Measurements from ENCODE around the gene COA8.

The COA8 gene

GRCh38 chr14:103549361-103550311, 13.1 kb upstream of the COA8 start:
- no peak for DNase-seq

GRCh38 chr14:103550451-103551337, 12.1 kb upstream of the COA8 start:
- peak; percentile 74 for DNase-seq

- no peak for DNase-seq
These were observed 11.4 kb upstream of the COA8 start for GRCh38 chr14:103551338-103551762.

GRCh38 chr14:103552011-103552845, 10.5 kb upstream of the COA8 start:
- no peak for DNase-seq

GRCh38 chr14:103552846-103553210, 9.9 kb upstream of the COA8 start:
- no peak for DNase-seq

GRCh38 chr14:103555559-103556337, 7.0 kb upstream of the COA8 start:
- no peak for DNase-seq

- DNase-seq: no peak
These were observed 5.6 kb upstream of the COA8 start for GRCh38 chr14:103556946-103557758.

GRCh38 chr14:103558071-103558882, 4.5 kb upstream of the COA8 start:
- DNase-seq: no peak

- DNase-seq: no peak
These were observed 3.0 kb upstream of the COA8 start for GRCh38 chr14:103559766-103560165.

GRCh38 chr14:103560691-103561090, 2.1 kb upstream of the COA8 start:
- DNase-seq: no peak

- DNase-seq: no peak
These were observed 1.2 kb upstream of the COA8 start for GRCh38 chr14:103561381-103562178.

- DNase-seq: no peak
These were observed 656 bp upstream of the COA8 start for GRCh38 chr14:103562179-103562428.

- no peak for DNase-seq
These were observed 463 bp downstream of the COA8 start for GRCh38 chr14:103563226-103563620.

- no peak for DNase-seq
These were observed 1.2 kb downstream of the COA8 start for GRCh38 chr14:103563844-103564505.

GRCh38 chr14:103568952-103569351, 6.2 kb downstream of the COA8 start:
- no peak for DNase-seq

- no peak for DNase-seq
These were observed 6.6 kb downstream of the COA8 start for GRCh38 chr14:103569408-103569807.

- DNase-seq: no peak
These were observed 11.3 kb downstream of the COA8 start for GRCh38 chr14:103574104-103574503.

- DNase-seq: no peak
These were observed 12.0 kb downstream of the COA8 start for GRCh38 chr14:103574707-103575285.

All from NCI-H1092 (cell line).